ENCODE results near the gene EYS. TPM values are rescaled to one million over a fixed set of nuclear protein-coding genes. Genes with fewer than 3 reads are reported as not detected.
"Not testable (repeated sequence)": the region's sequence is repeated elsewhere in the genome, so short reads cannot be mapped to it uniquely, and the experiment has no call there.

Gene EYS
- total RNA-seq, 1 experiment from 2014 or later, result not detected

DNA sequence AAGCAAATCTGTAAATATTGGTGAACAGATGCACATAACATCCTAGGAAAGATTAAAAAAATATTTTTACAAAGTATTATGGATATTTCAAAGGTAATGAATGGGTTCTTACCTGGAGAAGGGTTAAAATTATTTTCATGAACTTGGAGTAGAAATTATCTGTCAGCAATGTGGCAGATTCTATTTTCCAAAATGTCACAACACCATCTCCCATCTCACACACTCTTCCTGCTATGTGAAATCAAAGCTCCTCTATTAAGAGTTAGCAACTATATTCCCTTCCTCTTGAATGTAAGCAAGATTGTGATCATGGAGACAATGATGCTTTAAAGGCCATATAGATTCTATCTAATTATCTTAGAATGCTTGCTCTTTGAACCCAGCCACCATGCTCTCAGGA lies 304.5 kb downstream of the EYS start:
- Histone ChIP-seq H3K36me3 (no peaks in the 10 kb centered on the region), H3K9me3 (no peaks in the 10 kb centered on the region), H3K27me3 (no peaks in the 10 kb centered on the region), H3K4me3 (no peak overlapping the region)
- DNase-seq, result no peak

DNA sequence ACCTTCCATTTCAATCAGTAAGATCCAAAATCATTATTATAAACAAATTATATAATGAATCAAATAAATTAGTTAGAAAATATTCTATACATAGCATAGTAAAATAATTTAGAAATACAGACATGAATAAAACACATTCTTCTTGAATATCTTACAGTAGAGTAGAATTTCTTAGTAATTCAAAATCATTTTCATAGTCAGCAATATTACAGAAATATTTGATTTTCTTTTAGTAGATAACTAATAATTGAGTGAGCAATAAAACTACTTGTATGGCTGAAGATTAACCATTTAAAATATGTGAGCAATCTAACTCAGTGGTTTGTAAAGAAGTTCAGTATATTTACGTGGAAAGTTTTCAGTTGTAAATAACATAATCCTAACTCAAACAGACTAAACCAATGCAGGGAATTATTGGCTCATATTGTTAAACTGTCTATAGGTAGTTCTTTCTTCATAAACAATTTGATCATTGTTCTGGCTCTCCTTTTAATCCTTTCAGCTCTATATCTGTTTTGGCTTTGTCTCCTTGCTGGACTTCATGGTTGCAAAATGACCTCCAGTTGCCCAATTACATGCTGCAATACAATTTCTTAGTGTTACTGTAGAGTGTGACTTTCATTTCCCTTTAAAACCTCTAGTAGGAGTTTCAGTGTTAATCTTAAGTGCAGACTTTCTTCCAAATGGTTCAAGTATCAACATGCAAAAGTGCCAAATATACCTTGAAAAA lies 307.5 kb downstream of the EYS start:
- H3K9me3 ChIP-seq, result no peaks in the 10 kb centered on the region
- no peak overlapping the region for H3K4me3 ChIP-seq
- DNase-seq, result no peak
- no peaks in the 10 kb centered on the region for H3K27me3 ChIP-seq
- H3K36me3 ChIP-seq, result no peaks in the 10 kb centered on the region

DNA sequence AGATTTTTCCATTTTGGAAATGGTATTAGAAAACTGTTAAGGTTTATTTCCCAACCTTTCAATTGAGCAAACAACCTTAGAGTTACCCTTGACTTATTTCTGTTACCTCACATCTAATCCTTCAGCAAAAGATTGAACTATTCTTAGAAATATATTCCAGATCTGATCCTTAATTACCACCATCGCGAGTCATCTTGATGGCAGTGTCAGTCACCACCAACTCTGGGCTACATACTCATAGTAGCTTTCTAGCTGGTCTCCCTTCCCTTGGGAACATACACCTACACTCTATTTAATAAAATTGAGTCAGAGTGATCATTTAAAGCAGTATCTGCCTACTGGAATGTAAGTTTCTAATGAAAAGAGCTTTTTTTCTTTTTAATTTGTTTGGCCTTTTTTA lies 308.2 kb downstream of the EYS start:
- no peaks in the 10 kb centered on the region for H3K9me3 ChIP-seq
- no peak overlapping the region for H3K4me3 ChIP-seq
- no peaks in the 10 kb centered on the region for H3K27me3 ChIP-seq
- H3K36me3 ChIP-seq, result no peaks in the 10 kb centered on the region
- no peak for DNase-seq

DNA sequence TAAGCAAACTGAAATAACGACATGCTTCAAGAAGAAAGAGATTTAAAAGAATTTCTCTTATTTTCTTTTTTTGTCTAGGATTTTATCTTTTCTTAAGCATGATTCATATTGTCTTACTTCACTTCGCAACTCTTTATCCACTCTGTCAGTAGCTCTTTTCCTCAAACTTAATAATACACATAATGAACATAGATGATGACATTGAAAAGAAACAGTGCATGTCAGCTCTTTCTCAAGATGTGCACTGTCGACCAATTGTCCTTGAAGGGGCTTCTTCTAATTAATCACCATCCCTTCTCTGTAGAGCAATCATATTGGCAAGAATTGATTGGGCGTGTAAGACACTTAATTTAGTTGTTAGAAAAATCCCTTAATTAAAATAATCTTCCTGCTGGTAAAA lies 356.5 kb downstream of the EYS start:
- no peak for DNase-seq
- H3K27me3 ChIP-seq, result no peaks in the 10 kb centered on the region
- H3K9me3 ChIP-seq, result no peaks in the 10 kb centered on the region
- no peaks in the 10 kb centered on the region for H3K36me3 ChIP-seq
- no peak overlapping the region for H3K4me3 ChIP-seq

DNA sequence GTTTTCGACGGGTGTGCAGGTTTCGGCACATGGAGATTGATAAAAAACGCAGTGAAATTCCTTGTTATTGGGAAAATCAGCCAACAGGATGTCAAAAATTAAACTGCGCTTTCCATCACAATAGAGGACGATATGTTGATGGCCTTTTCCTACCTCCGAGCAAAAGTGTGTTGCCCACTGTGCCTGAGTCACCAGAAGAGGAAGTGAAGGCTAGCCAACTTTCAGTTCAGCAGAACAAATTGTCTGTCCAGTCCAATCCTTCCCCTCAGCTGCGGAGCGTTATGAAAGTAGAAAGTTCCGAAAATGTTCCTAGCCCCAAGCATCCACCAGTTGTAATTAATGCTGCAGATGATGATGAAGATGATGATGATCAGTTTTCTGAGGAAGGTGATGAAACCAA lies 404.4 kb downstream of the EYS start:
- H3K4me3 ChIP-seq, DNase-seq, H3K9me3 ChIP-seq, H3K27me3 ChIP-seq, H3K36me3 ChIP-seq: not testable (repeated sequence)

DNA sequence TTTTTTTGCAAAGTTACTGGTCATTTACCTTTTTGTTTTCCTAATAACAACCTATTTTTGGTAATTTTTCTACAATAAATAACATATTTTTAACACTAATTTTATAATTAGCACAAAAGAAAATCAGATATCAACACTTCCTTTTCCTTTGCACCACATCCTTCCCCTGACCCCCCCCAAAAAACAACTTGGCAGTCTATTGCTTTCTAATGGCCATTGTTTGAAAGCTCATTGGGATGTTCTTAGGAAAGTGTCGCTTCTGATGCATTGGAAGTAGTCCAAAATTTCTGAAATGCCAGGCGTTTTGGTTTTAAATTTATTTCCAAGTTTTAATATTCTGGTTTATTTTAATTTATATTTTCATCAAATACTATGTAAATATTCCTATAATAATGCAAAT lies 407.8 kb downstream of the EYS start:
- DNase-seq, result no peak
- Histone ChIP-seq H3K27me3 (no peaks in the 10 kb centered on the region), H3K4me3 (no peak overlapping the region), H3K9me3 (no peaks in the 10 kb centered on the region), H3K36me3 (no peaks in the 10 kb centered on the region)

DNA sequence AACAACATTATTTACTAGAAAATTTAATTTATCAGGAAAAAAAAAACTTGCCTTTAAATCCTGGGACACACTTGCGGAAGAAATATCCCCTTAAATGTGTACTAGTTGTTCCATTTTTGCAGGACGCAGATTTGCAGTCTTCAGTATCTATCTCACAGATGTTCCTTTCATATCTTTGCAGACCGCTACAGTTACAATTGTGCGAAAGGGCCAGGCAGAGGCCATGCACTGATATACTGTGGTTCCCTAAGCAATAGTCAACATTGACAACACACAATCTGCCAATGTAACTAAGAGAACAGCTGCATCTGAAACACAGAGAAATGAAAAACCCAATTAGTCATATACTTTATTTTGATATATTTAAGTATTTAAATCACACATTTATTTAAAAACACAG lies 411.2 kb downstream of the EYS start:
- no peak for DNase-seq

DNA sequence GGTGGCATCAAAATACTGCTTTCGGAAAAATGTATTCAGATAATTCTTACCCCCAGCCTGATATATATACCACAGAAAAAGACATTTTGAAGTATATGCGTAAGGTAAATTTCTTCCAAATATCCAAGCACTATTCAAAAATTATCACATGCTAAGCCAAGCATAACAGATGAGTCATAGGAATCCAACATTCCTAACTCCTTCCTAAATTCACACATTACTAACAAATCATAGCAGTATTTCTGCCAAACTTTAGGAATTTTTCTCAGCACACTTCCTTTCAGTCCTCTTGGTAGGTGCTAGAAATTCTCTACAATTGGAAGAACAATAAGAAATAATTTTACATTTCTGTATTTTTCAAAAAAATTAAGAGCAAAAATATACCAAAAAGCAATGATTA lies 417.5 kb downstream of the EYS start:
- no peaks in the 10 kb centered on the region for H3K27me3 ChIP-seq
- DNase-seq, result no peak

More for the DNA sequence above, 411.2 kb downstream of the EYS start:
- H3K36me3 ChIP-seq, result no peaks in the 10 kb centered on the region
- no peaks in the 10 kb centered on the region for H3K9me3 ChIP-seq
- H3K4me3 ChIP-seq, result no peak overlapping the region
- no peaks in the 10 kb centered on the region for H3K27me3 ChIP-seq

DNA sequence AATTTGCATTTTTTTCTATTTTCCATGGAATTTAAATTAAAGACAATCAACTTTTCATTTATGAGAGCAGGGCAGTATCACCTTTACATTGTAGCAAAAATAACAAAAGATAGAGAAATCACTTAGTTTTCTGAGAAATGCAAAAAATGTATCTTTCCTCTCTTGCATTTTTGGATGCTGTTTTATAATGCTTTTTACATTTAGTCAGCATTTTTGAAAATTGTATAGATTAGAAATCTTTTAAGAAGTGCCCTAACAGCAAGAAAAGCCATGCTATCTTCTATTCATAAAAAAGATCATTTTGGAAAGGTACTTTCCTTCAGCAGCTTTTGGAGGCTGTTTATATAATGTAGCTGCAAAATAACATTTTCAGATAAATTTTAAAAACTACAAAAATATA lies 421.8 kb downstream of the EYS start:
- no peaks in the 10 kb centered on the region for H3K27me3 ChIP-seq
- H3K9me3 ChIP-seq, result no peaks in the 10 kb centered on the region
- H3K36me3 ChIP-seq, result no peaks in the 10 kb centered on the region
- no peak for DNase-seq
- H3K4me3 ChIP-seq, result no peak overlapping the region

More for the DNA sequence above, 417.5 kb downstream of the EYS start:
- Histone ChIP-seq H3K4me3 (no peak overlapping the region), H3K9me3 (no peaks in the 10 kb centered on the region), H3K36me3 (no peaks in the 10 kb centered on the region)

DNA sequence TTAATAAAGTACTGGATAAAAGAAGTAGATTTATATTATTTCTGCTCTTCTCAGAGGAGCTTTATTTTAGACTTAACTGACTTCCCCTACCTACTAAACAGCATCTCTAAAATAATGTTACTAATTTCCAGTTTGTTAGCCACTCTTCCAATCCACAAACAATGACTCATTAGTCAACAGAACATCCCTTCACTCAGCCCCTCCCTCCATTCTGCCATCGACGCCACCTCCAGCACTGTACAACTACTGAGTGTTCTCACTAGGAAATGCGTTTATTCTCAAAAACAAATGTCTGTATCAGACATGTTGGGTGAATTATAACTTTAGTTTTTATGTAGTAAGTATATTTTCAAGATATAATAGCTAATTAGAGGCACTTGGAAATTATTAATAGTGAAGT lies 427.0 kb downstream of the EYS start:
- Histone ChIP-seq H3K4me3 (no peak overlapping the region), H3K9me3 (no peaks in the 10 kb centered on the region), H3K27me3 (no peaks in the 10 kb centered on the region), H3K36me3 (no peaks in the 10 kb centered on the region)
- no peak for DNase-seq

DNA sequence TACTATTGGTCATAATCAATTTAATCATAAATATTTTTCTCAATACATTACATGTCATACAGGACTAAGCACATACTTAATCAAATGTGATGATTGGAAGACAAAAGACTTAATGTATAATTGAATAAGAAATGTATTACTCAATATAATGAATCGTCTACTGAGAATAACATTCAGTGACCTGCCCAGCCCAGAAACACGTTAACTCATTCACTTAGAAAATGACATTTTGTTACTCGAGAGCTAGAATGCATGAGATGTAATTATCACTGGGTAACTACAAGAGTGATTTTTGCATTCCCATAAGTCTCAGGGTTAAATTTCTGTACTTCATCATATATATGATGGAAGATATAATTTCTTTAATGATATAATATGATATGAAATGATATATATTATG lies 444.8 kb downstream of the EYS start:
- Histone ChIP-seq H3K9me3 (no peaks in the 10 kb centered on the region), H3K4me3 (no peak overlapping the region), H3K36me3 (no peaks in the 10 kb centered on the region), H3K27me3 (no peaks in the 10 kb centered on the region)
- no peak for DNase-seq

DNA sequence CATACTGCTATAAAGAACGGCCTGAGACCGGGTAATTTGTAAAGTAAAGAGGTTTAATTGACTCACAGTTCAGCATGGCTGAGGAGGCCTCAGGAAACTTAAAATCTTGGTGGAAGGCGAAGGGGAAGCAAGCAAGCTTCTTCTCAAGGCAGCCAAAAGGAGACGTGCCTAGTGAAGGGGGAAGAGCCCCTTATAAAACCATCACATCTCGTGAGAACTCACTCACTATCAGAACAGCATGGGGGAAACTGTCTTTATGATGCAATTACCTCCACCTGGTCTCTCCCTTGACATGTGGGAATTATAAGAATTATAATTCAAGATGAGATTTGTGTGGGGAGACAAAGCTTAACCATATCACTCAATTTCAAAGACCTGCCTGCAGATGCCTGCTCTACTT lies 447.0 kb downstream of the EYS start:
- Histone ChIP-seq H3K27me3 (no peaks in the 10 kb centered on the region), H3K36me3 (no peaks in the 10 kb centered on the region), H3K4me3 (no peak overlapping the region), H3K9me3 (no peaks in the 10 kb centered on the region)
- DNase-seq, result no peak

DNA sequence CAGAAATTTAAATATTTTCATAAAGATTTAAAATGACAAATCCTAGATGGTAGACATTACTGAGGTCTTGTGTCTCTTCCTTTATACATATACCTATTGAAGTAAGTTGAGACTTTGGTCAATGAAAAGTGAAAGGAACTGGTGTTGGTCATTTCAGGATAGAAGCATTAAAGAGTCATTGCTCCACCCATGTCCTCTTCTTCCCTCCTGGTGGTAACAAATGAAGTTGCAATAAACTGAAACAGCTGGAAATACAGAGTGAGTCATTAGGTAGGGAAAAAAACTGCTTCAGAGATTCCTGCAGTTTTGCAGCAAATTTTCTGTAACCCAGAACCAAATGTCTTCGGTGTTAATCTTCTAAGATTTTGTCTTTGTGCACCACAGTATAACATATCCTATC lies 448.0 kb downstream of the EYS start:
- Histone ChIP-seq H3K9me3 (no peaks in the 10 kb centered on the region), H3K4me3 (no peak overlapping the region), H3K36me3 (no peaks in the 10 kb centered on the region), H3K27me3 (no peaks in the 10 kb centered on the region)
- no peak for DNase-seq

DNA sequence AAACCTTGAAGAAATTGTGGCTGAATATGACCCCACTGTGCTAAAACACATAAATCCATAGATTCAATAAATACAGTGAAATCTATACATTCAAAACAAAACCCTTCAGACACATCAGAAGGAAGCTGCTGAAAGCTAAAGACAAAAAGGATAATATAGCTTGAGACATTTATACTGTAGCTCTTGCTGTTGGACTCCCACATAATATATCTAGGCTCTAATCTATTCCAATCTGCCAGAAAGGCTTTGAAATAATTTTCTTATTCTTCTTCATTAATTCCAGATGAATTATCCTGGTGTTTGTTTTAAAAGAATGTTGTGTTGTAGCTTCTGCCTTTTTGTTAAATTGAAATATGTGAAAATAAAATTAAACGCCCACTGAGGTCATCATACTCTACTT lies 454.0 kb downstream of the EYS start:
- no peaks in the 10 kb centered on the region for H3K27me3 ChIP-seq
- no peaks in the 10 kb centered on the region for H3K36me3 ChIP-seq
- H3K4me3 ChIP-seq, result no peak overlapping the region
- DNase-seq, result no peak
- no peaks in the 10 kb centered on the region for H3K9me3 ChIP-seq

DNA sequence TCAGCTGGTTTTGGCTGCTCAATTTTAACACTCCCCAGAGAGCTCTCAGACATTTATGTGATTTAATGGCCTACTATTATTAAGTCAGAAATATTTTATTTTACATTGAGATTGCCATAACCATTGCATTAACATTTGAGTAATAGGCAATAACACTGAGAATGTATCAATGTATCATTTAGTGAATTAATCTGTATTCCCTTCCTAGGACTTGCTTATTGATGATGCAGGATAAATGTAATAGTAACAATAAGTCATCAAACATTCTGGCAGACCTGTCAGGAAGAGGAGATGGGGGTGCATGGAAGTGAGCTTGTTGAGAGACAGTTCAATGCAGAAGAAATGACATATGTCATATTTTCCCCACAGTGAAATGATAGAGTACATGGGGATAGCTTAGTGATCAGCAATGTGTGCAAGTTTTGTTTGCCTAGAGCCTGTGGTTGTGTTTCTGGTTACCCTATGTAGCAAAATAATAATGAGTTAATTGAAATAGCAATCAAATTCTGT lies 458.9 kb downstream of the EYS start:
- no peak for DNase-seq
- Histone ChIP-seq H3K36me3 (no peaks in the 10 kb centered on the region), H3K9me3 (no peaks in the 10 kb centered on the region), H3K4me3 (no peak overlapping the region), H3K27me3 (no peaks in the 10 kb centered on the region)

DNA sequence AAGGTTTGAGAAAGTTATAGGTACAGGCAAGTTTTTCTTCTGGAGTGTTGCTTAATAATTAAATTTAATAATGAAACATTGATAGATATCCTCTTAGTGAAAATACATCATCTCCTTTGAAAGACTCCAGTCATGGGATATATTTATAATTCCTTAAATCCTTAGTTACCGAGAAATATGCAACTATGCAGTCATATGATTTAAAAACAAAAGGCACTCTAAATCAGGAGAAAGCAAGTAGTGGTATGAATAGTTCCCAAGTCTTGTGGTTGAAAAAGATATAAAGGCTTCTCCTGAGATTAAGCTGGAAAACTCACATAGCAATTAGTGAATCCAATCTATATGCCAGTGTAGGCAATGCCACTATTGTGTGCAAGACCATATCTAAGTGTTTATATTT lies 475.4 kb downstream of the EYS start:
- Histone ChIP-seq H3K36me3 (no peaks in the 10 kb centered on the region), H3K27me3 (no peaks in the 10 kb centered on the region), H3K9me3 (no peaks in the 10 kb centered on the region), H3K4me3 (no peak overlapping the region)
- DNase-seq, result no peak

DNA sequence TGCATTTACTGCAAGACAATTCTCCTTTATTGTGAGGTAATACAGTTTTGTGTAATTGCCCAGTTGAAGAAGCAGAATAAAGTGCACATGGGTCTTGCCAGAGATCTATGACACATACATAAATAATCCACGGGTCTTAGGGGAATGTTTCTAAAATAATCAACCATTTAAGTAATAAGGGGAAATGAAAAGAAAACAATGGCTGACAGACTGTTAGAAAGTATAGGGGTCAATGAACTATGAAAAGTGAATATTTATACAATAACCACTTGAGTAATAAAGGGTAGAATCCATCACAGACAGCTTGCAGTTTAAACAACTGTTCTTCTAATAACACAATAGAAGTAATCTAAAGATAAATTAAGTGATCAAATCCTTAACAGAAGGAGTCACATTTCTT lies 477.2 kb downstream of the EYS start:
- no peaks in the 10 kb centered on the region for H3K36me3 ChIP-seq
- no peaks in the 10 kb centered on the region for H3K9me3 ChIP-seq
- no peak overlapping the region for H3K4me3 ChIP-seq
- no peak for DNase-seq
- H3K27me3 ChIP-seq, result no peaks in the 10 kb centered on the region

DNA sequence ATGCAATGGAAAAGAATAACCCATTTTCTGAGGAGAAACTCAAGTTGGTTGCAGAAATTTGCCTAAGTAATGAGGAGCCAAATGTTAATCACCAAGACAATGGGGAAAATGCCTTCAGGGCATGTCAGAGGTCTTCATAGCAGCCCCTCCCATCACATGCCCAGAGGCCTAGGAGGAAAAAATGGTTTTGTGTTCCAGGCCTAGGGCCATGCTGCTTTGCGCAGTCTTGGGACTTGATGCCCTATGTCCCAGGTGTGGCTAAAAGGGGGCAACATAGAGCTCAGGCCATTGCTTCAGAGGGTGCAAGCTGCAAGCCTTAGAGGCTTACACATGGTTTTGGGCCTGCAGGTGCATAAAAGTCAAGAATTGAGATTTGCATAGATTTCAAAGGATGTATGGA lies 485.9 kb downstream of the EYS start:
- Histone ChIP-seq H3K4me3 (no peak overlapping the region), H3K9me3 (no peaks in the 10 kb centered on the region), H3K36me3 (no peaks in the 10 kb centered on the region), H3K27me3 (no peaks in the 10 kb centered on the region)
- no peak for DNase-seq

DNA sequence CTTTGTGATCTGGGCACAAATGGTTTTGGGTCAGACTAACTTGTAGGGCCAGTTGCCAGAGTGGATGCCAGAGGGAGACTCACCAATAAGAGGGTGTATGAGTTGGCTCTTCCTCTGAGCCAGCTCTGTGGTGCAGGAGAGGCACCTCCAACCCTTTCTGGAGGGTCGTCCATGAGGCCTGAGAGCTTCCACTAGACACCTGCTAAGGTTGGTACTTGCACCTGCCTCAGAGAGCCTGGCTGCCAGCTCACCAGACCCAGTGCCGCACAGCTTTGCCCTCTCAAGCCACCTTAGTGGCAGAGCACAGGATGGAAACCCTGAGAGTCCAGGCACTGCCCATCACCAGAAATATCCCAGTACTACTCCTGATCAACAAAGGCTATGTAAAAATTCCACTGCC lies 504.3 kb downstream of the EYS start:
- H3K27me3 ChIP-seq, result no peaks in the 10 kb centered on the region
- no peaks in the 10 kb centered on the region for H3K9me3 ChIP-seq
- no peak overlapping the region for H3K4me3 ChIP-seq
- no peak for DNase-seq
- H3K36me3 ChIP-seq, result no peaks in the 10 kb centered on the region
